ENCODE data around the gene RASD1. TPM values are rescaled to one million over a fixed set of nuclear protein-coding genes. Genes with fewer than 3 reads are reported as not detected.
"Not testable (repeated sequence)": the region's sequence is repeated elsewhere in the genome, so short reads cannot be mapped to it uniquely, and the experiment has no call there.

Gene RASD1
- total RNA-seq, 2 experiments from 2014 or later: 0.29 to 0.42 TPM

GRCh38 chr17:17494870-17495535 lies 1.2 kb downstream of the RASD1 start:
- Mint-ChIP-seq H3K4me1 (peaks cover 13% of the 10 kb centered on the region), H3K9me3 (no peaks in the 10 kb centered on the region), H3K27me3 (peaks cover 20% of the 10 kb centered on the region), H3K36me3 (ENCODE audit: low read depth) (peaks cover 18% of the 10 kb centered on the region), H3K4me3 (peak overlapping the region; percentile 65), H3K27ac (no peak overlapping the region)
- ChIA-PET POLR2A (no interaction called here), CTCF (interaction anchor here (0.5 kb wide), 1 partner anchor 260 kb away, joined by 4 read pairs; no protein-coding TSS in a partner anchor)
- peak; percentile 14 for DNase-seq

GRCh38 chr17:17494499-17494869 lies 1.7 kb downstream of the RASD1 start:
- no peaks in the 10 kb centered on the region for H3K9me3 Mint-ChIP-seq
- H3K27ac Mint-ChIP-seq: no peak overlapping the region
- H3K4me3 Mint-ChIP-seq: no peak overlapping the region
- ChIA-PET POLR2A (no interaction called here), CTCF (interaction anchor here (0.5 kb wide), 1 partner anchor 260 kb away, joined by 4 read pairs; no protein-coding TSS in a partner anchor)
- H3K27me3 Mint-ChIP-seq: peaks cover 20% of the 10 kb centered on the region
- peaks cover 15% of the 10 kb centered on the region for H3K4me1 Mint-ChIP-seq
- H3K36me3 Mint-ChIP-seq (ENCODE audit: low read depth): peaks cover 18% of the 10 kb centered on the region
- DNase-seq: no peak

GRCh38 chr17:17493986-17494466 lies 2.2 kb downstream of the RASD1 start:
- POLR2A ChIA-PET: no interaction called here
- H3K4me3 Mint-ChIP-seq: no peak overlapping the region
- no peak for DNase-seq
- peaks cover 20% of the 10 kb centered on the region for H3K27me3 Mint-ChIP-seq
- CTCF ChIA-PET: no interaction called here
- no peaks in the 10 kb centered on the region for H3K9me3 Mint-ChIP-seq
- H3K36me3 Mint-ChIP-seq (ENCODE audit: low read depth): peaks cover 18% of the 10 kb centered on the region
- H3K4me1 Mint-ChIP-seq: peaks cover 15% of the 10 kb centered on the region
- H3K27ac Mint-ChIP-seq: no peak overlapping the region

- no peak overlapping the region for H3K27ac Mint-ChIP-seq
These were observed 2.8 kb downstream of the RASD1 start for GRCh38 chr17:17493249-17493985.

GRCh38 chr17:17492571-17492970 lies 3.6 kb downstream of the RASD1 start:
- Mint-ChIP-seq H3K36me3 (ENCODE audit: low read depth) (peaks cover 28% of the 10 kb centered on the region), H3K27ac (no peak overlapping the region), H3K27me3 (peaks cover 20% of the 10 kb centered on the region), H3K4me1 (peaks cover 20% of the 10 kb centered on the region), H3K4me3 (no peak overlapping the region), H3K9me3 (no peaks in the 10 kb centered on the region)
- no peak for DNase-seq
- ChIA-PET POLR2A (no interaction called here), CTCF (no interaction called here)

More at GRCh38 chr17:17493249-17493985, 2.8 kb downstream of the RASD1 start:
- Mint-ChIP-seq H3K9me3 (no peaks in the 10 kb centered on the region), H3K4me1 (peaks cover 17% of the 10 kb centered on the region), H3K36me3 (ENCODE audit: low read depth) (peaks cover 20% of the 10 kb centered on the region), H3K27me3 (peaks cover 20% of the 10 kb centered on the region), H3K4me3 (no peak overlapping the region)
- no peak for DNase-seq
- ChIA-PET CTCF (no interaction called here), POLR2A (no interaction called here)

GRCh38 chr17:17492085-17492484 lies 4.1 kb downstream of the RASD1 start:
- H3K9me3 Mint-ChIP-seq: no peaks in the 10 kb centered on the region
- peaks cover 21% of the 10 kb centered on the region for H3K4me1 Mint-ChIP-seq
- CTCF ChIA-PET: no interaction called here
- DNase-seq: no peak
- peaks cover 33% of the 10 kb centered on the region for H3K36me3 Mint-ChIP-seq (ENCODE audit: low read depth)
- H3K4me3 Mint-ChIP-seq: no peak overlapping the region
- POLR2A ChIA-PET: no interaction called here
- H3K27ac Mint-ChIP-seq: no peak overlapping the region
- H3K27me3 Mint-ChIP-seq: peaks cover 17% of the 10 kb centered on the region

GRCh38 chr17:17491546-17491988 lies 4.6 kb downstream of the RASD1 start:
- Mint-ChIP-seq H3K27ac (no peak overlapping the region), H3K4me3 (no peak overlapping the region), H3K9me3 (no peaks in the 10 kb centered on the region), H3K36me3 (ENCODE audit: low read depth) (peaks cover 37% of the 10 kb centered on the region), H3K4me1 (peaks cover 24% of the 10 kb centered on the region), H3K27me3 (peaks cover 17% of the 10 kb centered on the region)
- no peak for DNase-seq
- CTCF ChIA-PET: interaction anchor here (1.1 to 1.3 kb wide), 2 partner anchors 107 to 131 kb away, joined by 3 read pairs; no protein-coding TSS in a partner anchor
- POLR2A ChIA-PET: no interaction called here

GRCh38 chr17:17491031-17491471 lies 5.1 kb downstream of the RASD1 start:
- Mint-ChIP-seq H3K4me3 (no peak overlapping the region), H3K27ac (no peak overlapping the region), H3K4me1 (peaks cover 24% of the 10 kb centered on the region), H3K36me3 (ENCODE audit: low read depth) (peaks cover 37% of the 10 kb centered on the region), H3K9me3 (no peaks in the 10 kb centered on the region), H3K27me3 (peaks cover 17% of the 10 kb centered on the region)
- CTCF ChIA-PET: interaction anchor here (0.7 to 1.3 kb wide), 4 partner anchors 10 to 131 kb away, joined by 3 read pairs; no protein-coding TSS in a partner anchor
- POLR2A ChIA-PET: no interaction called here
- no peak for DNase-seq

- Mint-ChIP-seq H3K4me1 (peaks cover 32% of the 10 kb centered on the region), H3K4me3 (no peak overlapping the region), H3K27ac (no peak overlapping the region), H3K27me3 (no peaks in the 10 kb centered on the region), H3K36me3 (ENCODE audit: low read depth) (peaks cover 39% of the 10 kb centered on the region), H3K9me3 (no peaks in the 10 kb centered on the region)
- CTCF ChIA-PET: no interaction called here
- POLR2A ChIA-PET: no interaction called here
- DNase-seq: no peak
These were observed 8.2 kb downstream of the RASD1 start for GRCh38 chr17:17487998-17488397.

- DNase-seq, H3K9me3 Mint-ChIP-seq, H3K4me3 Mint-ChIP-seq, CTCF ChIA-PET, POLR2A ChIA-PET, H3K27me3 Mint-ChIP-seq, H3K27ac Mint-ChIP-seq: not testable (repeated sequence)
- peaks cover 32% of the 10 kb centered on the region for H3K36me3 Mint-ChIP-seq (ENCODE audit: low read depth)
- peaks cover 44% of the 10 kb centered on the region for H3K4me1 Mint-ChIP-seq
These were observed 9.8 kb downstream of the RASD1 start for GRCh38 chr17:17486416-17486815.

GRCh38 chr17:17485420-17485819 lies 10.8 kb downstream of the RASD1 start:
- POLR2A ChIA-PET: no interaction called here
- Mint-ChIP-seq H3K4me3 (no peak overlapping the region), H3K27me3 (no peaks in the 10 kb centered on the region), H3K27ac (peak overlapping the region; percentile 42), H3K9me3 (no peaks in the 10 kb centered on the region), H3K4me1 (peaks cover 50% of the 10 kb centered on the region), H3K36me3 (ENCODE audit: low read depth) (peaks cover 38% of the 10 kb centered on the region)
- DNase-seq: no peak
- CTCF ChIA-PET: no interaction called here

- H3K9me3 Mint-ChIP-seq: no peaks in the 10 kb centered on the region
- peaks cover 55% of the 10 kb centered on the region for H3K4me1 Mint-ChIP-seq
- no peaks in the 10 kb centered on the region for H3K27me3 Mint-ChIP-seq
- H3K27ac Mint-ChIP-seq: no peak overlapping the region
- H3K36me3 Mint-ChIP-seq (ENCODE audit: low read depth): peaks cover 39% of the 10 kb centered on the region
- no peak overlapping the region for H3K4me3 Mint-ChIP-seq
- CTCF ChIA-PET: interaction anchor here (1.5 kb wide), 1 partner anchor 12 kb away, joined by 9 read pairs; the partner anchor contains the start of gene RASD1
- DNase-seq: no peak
- POLR2A ChIA-PET: no interaction called here
These were observed 11.7 kb downstream of the RASD1 start for GRCh38 chr17:17484451-17484899.

- ChIA-PET CTCF (no interaction called here), POLR2A (no interaction called here)
- Mint-ChIP-seq H3K27me3 (no peaks in the 10 kb centered on the region), H3K4me3 (no peak overlapping the region), H3K4me1 (peaks cover 65% of the 10 kb centered on the region), H3K9me3 (no peaks in the 10 kb centered on the region), H3K27ac (no peak overlapping the region), H3K36me3 (ENCODE audit: low read depth) (peaks cover 23% of the 10 kb centered on the region)
- DNase-seq: no peak
These were observed 14.3 kb downstream of the RASD1 start for GRCh38 chr17:17481860-17482259.

Measured in activated CD4-positive, alpha-beta T cell treated with anti-CD3 and anti-CD28 coated beads, Interleukin-2, amount 10 ng/mL, durations not matched to agents 7 days and 5 days (primary cell).